T-helper 2 cell treated with Interferon-gamma antibody and Interleukin-4, amounts not matched to agents 100 ng/mL and 5 ng/mL, for 36 hours (primary cell): ENCODE results near the gene RDH12. TPM values are rescaled to one million over a fixed set of nuclear protein-coding genes. Genes with fewer than 3 reads are reported as not detected.

ENCODE experiments used
- total RNA-seq: library from RNA; stranded (reverse); gene quantifications from 2 replicates; pipeline ENCODE4 v1.2.3, GENCODE V29; 2022

The RDH12 gene
- total RNA-seq, 1 donor from 2014 or later, result not detected

Other genes with a start within 250 kb of the RDH12 start
- 18.4 and 19.4 TPM in 2 replicates for gene TMEM229B, start 213.2 kb upstream of the RDH12 start, total RNA-seq
- gene PLEKHH1, start 168.6 kb upstream of the RDH12 start, total RNA-seq, result 0.61 and 0.64 TPM in 2 replicates
- gene PIGH, start 101.6 kb upstream of the RDH12 start, total RNA-seq, result 17.1 and 17.8 TPM in 2 replicates
- gene ARG2, start 82.0 kb upstream of the RDH12 start, total RNA-seq, result 9.7 and 10.0 TPM in 2 replicates
- 79.2 and 81.1 TPM in 2 replicates for gene VTI1B, start 27.3 kb upstream of the RDH12 start, total RNA-seq
- gene RDH11, start 6.1 kb upstream of the RDH12 start, total RNA-seq, result 44.2 and 46.6 TPM in 2 replicates
- 19.3 and 19.4 TPM in 2 replicates for gene ZFYVE26, start 114.7 kb downstream of the RDH12 start, total RNA-seq
- 28.3 and 31.7 TPM in 2 replicates for gene RAD51B, start 117.9 kb downstream of the RDH12 start, total RNA-seq